ENCODE results near the gene ENG. TPM values are rescaled to one million over a fixed set of nuclear protein-coding genes. Genes with fewer than 3 reads are reported as not detected.

Gene ENG
- total RNA-seq, 3 donors from 2014 or later = 10.7 to 20.3 (median 14.8) TPM

GRCh38 chr9:127812936-127813675 is 41.4 kb downstream of the ENG start:
- Mint-ChIP-seq H3K4me3 (no peak overlapping the region), H3K27me3 (ENCODE audit: low read depth) (no peaks in the 10 kb centered on the region), H3K36me3 (ENCODE audit: insufficient read depth) (peaks cover 10% of the 10 kb centered on the region), H3K9me3 (no peaks in the 10 kb centered on the region), H3K4me1 (ENCODE audit: low read depth) (no peaks in the 10 kb centered on the region)
- DNase-seq = no peak
- ATAC-seq = no peak

GRCh38 chr9:127812011-127812410 is 42.4 kb downstream of the ENG start:
- Mint-ChIP-seq H3K9me3 (no peaks in the 10 kb centered on the region), H3K27me3 (ENCODE audit: low read depth) (no peaks in the 10 kb centered on the region), H3K4me3 (no peak overlapping the region), H3K4me1 (ENCODE audit: low read depth) (no peaks in the 10 kb centered on the region), H3K36me3 (ENCODE audit: insufficient read depth) (peaks cover 5% of the 10 kb centered on the region)
- ATAC-seq = no peak
- no peak for DNase-seq

GRCh38 chr9:127810378-127811187 is 43.9 kb downstream of the ENG start:
- peaks cover 3% of the 10 kb centered on the region for H3K4me1 Mint-ChIP-seq (ENCODE audit: low read depth)
- ATAC-seq = no peak
- peaks cover 11% of the 10 kb centered on the region for H3K36me3 Mint-ChIP-seq (ENCODE audit: insufficient read depth)
- no peaks in the 10 kb centered on the region for H3K27me3 Mint-ChIP-seq (ENCODE audit: low read depth)
- H3K9me3 Mint-ChIP-seq = no peaks in the 10 kb centered on the region
- no peak for DNase-seq
- H3K4me3 Mint-ChIP-seq = no peak overlapping the region

DNA sequence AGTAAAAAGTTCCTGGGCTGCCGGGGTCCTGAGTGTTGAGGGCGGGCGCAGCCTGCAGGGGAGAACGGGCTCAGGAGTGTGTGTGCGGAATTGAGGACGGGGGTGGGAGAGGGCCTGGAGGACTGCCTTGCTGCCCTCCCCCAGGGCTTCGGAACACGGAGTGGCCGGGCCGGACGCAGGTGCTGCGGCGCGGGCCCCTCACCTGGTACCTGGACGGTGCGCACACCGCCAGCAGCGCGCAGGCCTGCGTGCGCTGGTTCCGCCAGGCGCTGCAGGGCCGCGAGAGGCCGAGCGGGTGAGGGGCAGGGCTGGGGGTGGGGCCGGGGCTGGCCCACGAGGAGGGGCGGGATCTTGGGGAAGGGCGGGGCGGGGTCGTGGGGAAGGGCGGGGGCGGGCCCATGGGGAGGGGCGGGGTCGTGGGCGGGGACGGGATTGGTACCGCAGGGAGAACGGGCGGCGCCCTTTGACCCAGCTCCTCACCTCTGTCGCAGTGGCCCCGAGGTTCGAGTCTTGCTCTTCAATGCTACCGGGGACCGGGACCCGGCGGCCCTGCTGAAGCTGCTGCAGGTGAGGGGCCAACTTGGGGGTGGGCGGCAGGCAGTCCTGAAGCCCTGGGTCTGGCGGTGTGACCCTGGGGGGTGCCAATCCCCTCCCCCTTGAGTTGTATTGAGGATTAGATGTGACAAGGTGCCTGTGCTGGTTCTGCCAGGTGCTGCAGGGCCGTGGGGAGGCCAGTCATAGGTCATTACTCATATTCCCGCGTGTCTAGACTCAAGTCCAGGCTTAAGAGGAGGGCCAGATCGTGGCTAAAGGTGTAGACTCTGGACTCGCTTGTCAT is 44.7 kb downstream of the ENG start:
- no peaks in the 10 kb centered on the region for H3K27me3 Mint-ChIP-seq (ENCODE audit: low read depth)
- no peaks in the 10 kb centered on the region for H3K9me3 Mint-ChIP-seq
- peaks cover 12% of the 10 kb centered on the region for H3K36me3 Mint-ChIP-seq (ENCODE audit: insufficient read depth)
- no peak overlapping the region for H3K4me3 Mint-ChIP-seq
- ATAC-seq = no peak
- DNase-seq = no peak
- peaks cover 3% of the 10 kb centered on the region for H3K4me1 Mint-ChIP-seq (ENCODE audit: low read depth)

GRCh38 chr9:127809002-127809539 is 45.4 kb downstream of the ENG start:
- Mint-ChIP-seq H3K9me3 (no peaks in the 10 kb centered on the region), H3K4me3 (no peak overlapping the region), H3K4me1 (ENCODE audit: low read depth) (peaks cover 8% of the 10 kb centered on the region), H3K36me3 (ENCODE audit: insufficient read depth) (peaks cover 12% of the 10 kb centered on the region), H3K27me3 (ENCODE audit: low read depth) (no peaks in the 10 kb centered on the region)
- ATAC-seq (peak; percentile 39 to 49), DNase-seq (no peak)

- H3K4me3 Mint-ChIP-seq = no peak overlapping the region
- no peak for DNase-seq
- H3K9me3 Mint-ChIP-seq = no peaks in the 10 kb centered on the region
These were observed 46.0 kb downstream of the ENG start for GRCh38 chr9:127808347-127809001.

GRCh38 chr9:127806871-127807270 is 47.6 kb downstream of the ENG start:
- no peak overlapping the region for H3K4me3 Mint-ChIP-seq
- H3K27me3 Mint-ChIP-seq (ENCODE audit: low read depth) = no peaks in the 10 kb centered on the region
- ATAC-seq = no peak
- H3K9me3 Mint-ChIP-seq = no peaks in the 10 kb centered on the region
- H3K4me1 Mint-ChIP-seq (ENCODE audit: low read depth) = peaks cover 17% of the 10 kb centered on the region
- H3K36me3 Mint-ChIP-seq (ENCODE audit: insufficient read depth) = peaks cover 12% of the 10 kb centered on the region
- no peak for DNase-seq

More at GRCh38 chr9:127808347-127809001, 46.0 kb downstream of the ENG start:
- no peak for ATAC-seq
- Mint-ChIP-seq H3K27me3 (ENCODE audit: low read depth) (no peaks in the 10 kb centered on the region), H3K36me3 (ENCODE audit: insufficient read depth) (peaks cover 12% of the 10 kb centered on the region), H3K4me1 (ENCODE audit: low read depth) (peaks cover 11% of the 10 kb centered on the region)

GRCh38 chr9:127805620-127806019 is 48.8 kb downstream of the ENG start:
- DNase-seq (no peak), ATAC-seq (no peak)
- peaks cover 22% of the 10 kb centered on the region for H3K4me1 Mint-ChIP-seq (ENCODE audit: low read depth)
- no peaks in the 10 kb centered on the region for H3K27me3 Mint-ChIP-seq (ENCODE audit: low read depth)
- peaks cover 12% of the 10 kb centered on the region for H3K36me3 Mint-ChIP-seq (ENCODE audit: insufficient read depth)
- H3K9me3 Mint-ChIP-seq = no peaks in the 10 kb centered on the region
- H3K4me3 Mint-ChIP-seq = no peak overlapping the region

DNA sequence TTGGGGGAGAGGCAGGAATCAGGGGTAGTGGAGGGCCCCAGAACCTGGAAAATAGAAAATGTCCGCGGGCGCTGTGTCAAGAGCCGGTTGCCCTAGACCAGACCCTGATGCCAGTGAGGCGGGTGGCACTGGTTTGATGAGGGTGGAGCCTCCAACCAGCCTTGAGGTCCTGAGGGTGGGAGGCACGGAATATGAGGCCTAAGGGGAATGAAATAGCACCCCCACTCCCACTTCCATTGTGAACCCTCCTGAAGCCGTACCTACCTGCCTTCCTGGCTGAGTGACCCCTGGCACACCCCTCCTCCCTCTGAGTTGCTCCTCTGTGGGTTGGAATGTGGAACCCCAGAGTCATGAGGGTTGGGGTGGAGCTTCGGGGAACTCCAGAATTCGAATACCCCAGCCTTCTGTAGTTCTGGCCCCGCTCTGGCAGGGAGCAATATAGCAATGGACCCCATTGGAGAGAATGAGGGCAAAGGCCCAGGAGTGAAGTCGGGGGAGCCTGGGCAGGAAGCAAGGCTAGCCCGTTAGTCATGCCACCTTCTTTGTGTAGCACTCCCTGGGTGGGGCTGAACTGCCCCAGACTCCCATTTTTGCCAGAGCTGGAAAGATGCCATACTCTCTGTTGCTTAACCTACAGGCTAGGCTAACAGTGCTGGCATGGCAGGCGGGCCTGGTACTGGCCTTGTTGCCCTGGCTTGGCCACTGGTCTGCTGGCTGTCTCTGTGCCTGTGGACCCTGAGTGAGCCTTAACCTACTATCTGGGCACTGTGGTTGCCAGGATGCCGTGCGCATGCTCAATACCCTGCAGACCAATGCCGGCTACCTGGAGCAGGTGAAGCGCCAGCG is 50.7 kb downstream of the ENG start:
- ATAC-seq (no peak), DNase-seq (no peak)
- H3K9me3 Mint-ChIP-seq = no peaks in the 10 kb centered on the region
- H3K27me3 Mint-ChIP-seq (ENCODE audit: low read depth) = no peaks in the 10 kb centered on the region
- H3K4me3 Mint-ChIP-seq = peak overlapping the region; percentile 94
- peaks cover 22% of the 10 kb centered on the region for H3K4me1 Mint-ChIP-seq (ENCODE audit: low read depth)
- H3K36me3 Mint-ChIP-seq (ENCODE audit: insufficient read depth) = peaks cover 7% of the 10 kb centered on the region

DNA sequence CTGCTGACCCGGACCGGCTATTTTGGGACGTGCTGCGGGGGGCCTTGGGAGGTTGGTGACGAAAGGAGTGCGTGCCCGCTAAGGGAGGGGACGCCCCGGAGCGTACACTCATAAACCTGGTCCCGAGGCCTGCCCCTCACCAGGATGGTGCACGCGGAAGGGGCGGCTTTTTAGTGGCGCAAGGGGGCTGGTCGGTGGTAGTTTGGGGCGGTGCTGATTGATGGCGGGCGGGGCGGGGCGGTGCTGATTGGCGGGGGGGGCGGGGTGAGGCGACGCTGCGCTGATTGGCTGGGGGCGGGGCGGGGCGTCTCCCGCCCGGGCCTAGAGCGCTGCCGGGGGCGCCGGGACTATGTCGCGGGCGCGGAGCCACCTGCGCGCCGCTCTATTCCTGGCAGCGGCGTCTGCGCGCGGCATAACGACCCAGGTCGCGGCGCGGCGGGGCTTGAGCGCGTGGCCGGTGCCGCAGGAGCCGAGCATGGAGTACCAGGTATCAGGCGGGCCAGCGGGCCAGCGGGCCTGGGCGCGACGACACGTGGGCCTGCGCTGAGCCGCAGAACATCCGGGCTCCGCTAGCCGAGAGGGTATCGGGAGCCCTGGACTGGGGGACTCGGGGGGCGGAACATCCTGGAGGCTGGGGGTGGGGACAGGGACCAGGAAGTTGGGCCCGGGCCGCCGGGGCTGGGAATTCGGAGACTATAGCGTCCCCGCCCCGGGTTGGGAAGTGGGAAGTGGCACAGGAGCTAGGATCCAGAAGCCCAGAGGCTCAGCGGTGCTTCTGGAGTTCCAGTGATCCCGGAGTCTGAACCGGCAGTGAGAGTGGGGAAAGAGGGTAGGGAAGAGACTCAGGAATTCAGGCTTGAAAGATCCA is 51.6 kb downstream of the ENG start, which contains the start of gene FPGS:
TSS of gene FPGS (plus strand) at position 307 of the 868 bp plus-strand sequence. CDS start at position 350, 43 bp downstream.
- ATAC-seq = peak; percentile 85 to 88
- Mint-ChIP-seq H3K36me3 (ENCODE audit: insufficient read depth) (peaks cover 7% of the 10 kb centered on the region), H3K4me1 (ENCODE audit: low read depth) (peaks cover 24% of the 10 kb centered on the region), H3K4me3 (peak within 1 kb of the TSS; percentile 94), H3K27me3 (ENCODE audit: low read depth) (no peaks in the 10 kb centered on the region), H3K9me3 (no peaks in the 10 kb centered on the region)
- DNase-seq = peak; percentile 76

- Mint-ChIP-seq H3K27me3 (ENCODE audit: low read depth) (no peaks in the 10 kb centered on the region), H3K4me3 (peak overlapping the region; percentile 79), H3K4me1 (ENCODE audit: low read depth) (peaks cover 31% of the 10 kb centered on the region), H3K36me3 (ENCODE audit: insufficient read depth) (peaks cover 7% of the 10 kb centered on the region), H3K9me3 (no peaks in the 10 kb centered on the region)
- DNase-seq (no peak), ATAC-seq (no peak)
These were observed 52.4 kb downstream of the ENG start for GRCh38 chr9:127801955-127802575.

GRCh38 chr9:127796852-127797370 is 57.5 kb downstream of the ENG start:
- peak; percentile 23 to 28 for ATAC-seq
- no peak for DNase-seq
- Mint-ChIP-seq H3K4me1 (ENCODE audit: low read depth) (peaks cover 32% of the 10 kb centered on the region), H3K36me3 (ENCODE audit: insufficient read depth) (peaks cover 7% of the 10 kb centered on the region), H3K9me3 (no peaks in the 10 kb centered on the region), H3K4me3 (peak overlapping the region; percentile 36), H3K27me3 (ENCODE audit: low read depth) (no peaks in the 10 kb centered on the region)

Data from activated T-cell treated with anti-CD3 and anti-CD28 coated beads, Interleukin-2, amount 50 U/mL, for 4 hours (primary cell).